Stimulated activated CD4-positive, alpha-beta T cell treated with anti-CD3 and anti-CD28 coated beads, Interleukin-4, amount 100 ng/mL, for 4 hours (primary cell): ENCODE results near the gene PRKAB1.

Experiments used
- DNase-seq, 2 experiments: peaks; one replicate each; pipeline ENCODE4 v3.0.0-alpha.2; 2020

PRKAB1 gene

GRCh38 chr12:119664642-119665041 is 3.3 kb upstream of the PRKAB1 start:
- DNase-seq: no peak

DNA sequence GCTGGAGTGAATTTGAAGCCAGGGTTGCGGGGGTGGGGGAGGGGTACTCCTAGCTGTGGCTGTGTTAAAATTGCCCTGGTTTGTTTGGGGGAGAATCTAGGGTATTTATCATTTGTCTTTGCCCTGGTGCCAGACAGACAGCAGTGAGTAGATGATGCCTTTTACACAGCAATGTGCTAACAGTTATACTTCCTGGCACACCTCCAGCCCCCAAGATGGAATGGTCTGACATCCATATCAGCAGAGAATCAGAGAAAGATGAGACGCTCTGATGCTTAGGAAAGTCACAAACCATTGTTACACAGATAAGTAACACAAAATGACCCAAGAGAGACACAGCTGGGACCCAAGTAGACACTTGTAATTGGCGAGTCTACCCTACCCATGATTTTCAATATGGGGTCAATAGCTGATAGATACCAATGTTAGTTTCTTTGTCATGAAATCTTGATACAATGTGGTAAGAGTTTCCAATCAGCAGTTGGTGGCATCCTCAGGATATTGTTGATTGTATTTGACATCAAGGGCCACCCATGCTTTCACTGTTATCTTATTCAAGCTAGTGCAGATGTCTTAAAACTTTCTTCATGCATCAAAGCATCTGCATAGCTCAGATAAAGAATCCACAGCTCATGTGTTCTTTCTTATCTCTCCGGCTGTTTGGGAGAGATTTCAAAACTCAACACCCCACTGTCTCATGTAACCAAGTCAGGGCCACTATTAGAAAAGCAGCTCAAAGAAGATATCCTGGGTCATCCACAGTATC is 2.6 kb upstream of the PRKAB1 start:
- no peak for DNase-seq

- no peak for DNase-seq
These were observed 1.6 kb upstream of the PRKAB1 start for GRCh38 chr12:119666226-119666795.

GRCh38 chr12:119666900-119667576 is 895 bp upstream of the PRKAB1 start:
- no peak for DNase-seq

DNA sequence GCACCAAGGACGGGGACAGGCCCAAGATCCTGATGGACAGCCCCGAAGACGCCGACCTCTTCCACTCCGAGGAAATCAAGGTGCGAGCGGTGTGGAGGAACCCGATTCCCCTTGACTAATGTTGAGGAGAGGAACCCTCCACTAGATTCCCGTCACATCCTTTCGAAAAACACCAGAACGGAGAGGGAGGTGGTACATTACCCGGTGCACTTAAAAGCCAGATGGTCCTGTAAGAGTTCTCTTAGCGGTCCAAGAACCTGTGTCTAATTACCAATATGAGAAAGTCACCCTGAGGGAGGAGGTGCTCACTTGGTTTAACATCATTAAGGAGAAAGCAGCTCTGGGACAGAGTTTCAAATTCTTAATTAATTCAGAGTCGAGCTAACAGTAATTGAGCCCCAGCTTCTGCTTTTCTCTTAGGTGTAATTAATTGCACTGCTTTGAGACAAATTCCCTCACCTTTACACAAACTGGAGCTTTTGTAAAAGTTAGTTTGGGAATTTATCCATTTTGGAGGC is 450 bp downstream of the PRKAB1 start:
- no peak for DNase-seq

- no peak for DNase-seq
These were observed 2.0 kb downstream of the PRKAB1 start for GRCh38 chr12:119669744-119670472.

GRCh38 chr12:119671070-119671469 is 3.1 kb downstream of the PRKAB1 start:
- DNase-seq: no peak

GRCh38 chr12:119672194-119672593 is 4.3 kb downstream of the PRKAB1 start:
- no peak for DNase-seq

- no peak for DNase-seq
These were observed 5.7 kb downstream of the PRKAB1 start for GRCh38 chr12:119673634-119674033.

DNA sequence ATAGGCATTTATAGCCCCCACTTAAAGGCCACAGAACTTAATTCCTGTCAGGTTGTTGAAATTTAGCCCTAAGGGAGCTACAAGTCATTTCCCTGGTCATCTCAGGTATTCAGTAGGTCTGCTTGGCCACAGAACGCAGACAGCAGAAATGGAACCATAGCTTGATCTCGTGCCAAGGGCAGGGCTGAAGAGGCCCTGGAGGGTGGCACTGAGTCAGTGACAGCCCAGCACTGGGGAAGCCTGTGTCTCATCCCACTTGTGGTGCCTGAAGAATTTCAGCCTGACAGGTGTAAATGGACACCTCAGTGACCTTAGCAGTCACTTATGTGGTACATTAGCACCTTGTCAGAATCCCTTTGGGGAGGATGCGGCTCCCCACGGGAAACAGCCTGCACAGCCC is 6.6 kb downstream of the PRKAB1 start:
- DNase-seq: no peak

GRCh38 chr12:119676022-119676421 is 8.1 kb downstream of the PRKAB1 start:
- DNase-seq: no peak

GRCh38 chr12:119676573-119676972 is 8.6 kb downstream of the PRKAB1 start:
- no peak for DNase-seq

DNA sequence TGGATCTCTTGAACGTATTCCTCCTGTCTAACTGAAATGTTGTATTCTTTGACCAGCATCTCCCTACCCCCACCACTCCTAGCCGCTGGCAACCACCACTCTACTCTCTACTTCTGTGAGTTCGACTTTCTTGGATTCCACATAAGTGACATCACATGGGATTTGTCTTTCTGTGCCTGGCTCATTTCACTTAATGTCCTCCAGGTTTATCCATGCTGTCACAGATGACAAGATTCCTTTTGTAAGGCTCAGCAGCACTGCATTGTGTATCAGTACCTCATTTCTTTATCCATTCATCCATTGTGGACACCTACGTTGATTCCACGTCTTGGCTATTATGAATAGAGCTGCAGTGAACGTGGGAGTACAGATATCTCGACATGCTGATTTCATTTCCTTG is 10.5 kb downstream of the PRKAB1 start:
- no peak for DNase-seq

DNA sequence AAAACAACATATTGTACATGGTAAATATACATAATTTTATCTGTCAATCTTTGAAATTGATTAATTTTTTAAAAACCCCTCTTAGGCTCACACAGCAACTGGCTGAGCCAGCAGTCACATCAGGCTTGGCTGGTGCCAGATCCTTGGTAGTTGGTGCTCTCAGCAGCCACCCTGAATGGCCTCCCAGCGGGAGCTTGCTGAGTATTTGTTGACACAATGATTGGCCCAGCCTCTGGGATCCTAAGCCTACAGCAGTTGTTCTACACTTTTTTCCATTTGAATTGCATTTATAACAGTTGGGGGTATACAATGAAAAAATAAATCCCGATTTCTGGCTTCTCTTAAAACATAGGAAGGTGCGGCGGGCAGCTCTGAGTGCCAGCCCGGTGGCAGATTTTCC is 11.1 kb downstream of the PRKAB1 start:
- no peak for DNase-seq

GRCh38 chr12:119679490-119679889 is 11.6 kb downstream of the PRKAB1 start:
- DNase-seq: no peak

DNA sequence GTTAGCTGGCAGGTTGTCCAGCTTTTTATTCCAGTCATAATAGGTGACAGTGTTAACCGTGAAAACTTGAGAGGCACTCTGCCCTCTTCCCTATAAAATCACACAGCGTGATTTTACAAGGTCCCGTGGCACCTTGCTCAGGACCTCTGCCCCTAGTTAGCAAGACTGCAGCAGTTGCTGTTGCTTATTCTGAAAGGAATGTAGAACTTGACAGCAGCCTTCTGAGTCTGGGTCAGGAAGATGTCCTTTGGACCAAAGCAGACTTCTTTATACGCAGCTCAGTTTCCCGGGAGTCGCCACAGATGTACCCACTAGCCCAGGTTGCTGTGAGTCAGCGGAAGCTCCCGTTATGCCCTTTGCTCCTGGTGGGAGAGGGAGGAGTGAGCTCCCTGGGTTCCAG is 13.2 kb downstream of the PRKAB1 start:
- no peak for DNase-seq

GRCh38 chr12:119681728-119682638 is 14.1 kb downstream of the PRKAB1 start:
- no peak for DNase-seq

DNA sequence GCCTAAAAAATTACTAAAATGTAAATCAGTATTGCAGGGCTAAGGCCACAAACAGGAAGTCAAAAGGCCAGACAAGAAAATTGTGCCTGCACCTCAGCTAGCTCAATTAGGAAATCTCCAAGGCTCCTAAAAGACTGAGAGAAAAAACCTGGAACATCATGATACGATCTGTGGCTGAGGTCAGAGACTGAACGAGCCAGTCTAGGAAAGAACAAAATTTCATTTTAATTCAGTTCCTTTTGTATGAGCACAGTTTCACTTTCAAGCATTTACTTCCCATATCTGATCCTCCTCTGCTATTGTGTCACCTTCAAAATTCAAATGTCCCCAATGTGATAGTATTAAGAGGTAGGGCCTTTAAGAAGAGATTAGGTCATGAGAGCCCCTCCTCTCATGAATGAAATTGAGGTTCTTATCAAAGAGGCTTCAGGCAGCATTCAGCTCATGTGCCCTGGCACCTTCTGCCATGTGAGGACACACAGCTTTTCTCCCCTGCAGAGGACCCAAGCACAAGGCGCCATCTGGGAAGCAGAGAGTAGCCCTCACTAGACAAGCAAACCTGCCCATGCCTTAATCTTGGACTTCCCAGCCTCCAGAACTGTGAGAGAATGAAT is 14.8 kb downstream of the PRKAB1 start:
- no peak for DNase-seq

GRCh38 chr12:119683413-119683812 is 15.5 kb downstream of the PRKAB1 start:
- no peak for DNase-seq

- DNase-seq: no peak
These were observed 15.9 kb downstream of the PRKAB1 start for GRCh38 chr12:119683816-119684215.

GRCh38 chr12:119684711-119685369 is 16.9 kb downstream of the PRKAB1 start:
- DNase-seq: no peak
